ENCODE data around the gene LHFPL3. TPM values are rescaled to one million over a fixed set of nuclear protein-coding genes. Genes with fewer than 3 reads are reported as not detected.

LHFPL3 gene
- total and polyA plus RNA-seq, 2 of the 13 experiments (the other 11 are each of a cell fraction or from before 2014, with no cell fraction given) = not detected

- Histone ChIP-seq H3K4me3 (replicated peaks in 1 of 3; ENCODE audit: insufficient read depth in 1 of 3, low read depth in 2 of 3, low read length in 3 of 3) (no peak overlapping the region), H3K79me2 (ENCODE audit: insufficient read depth, low read length) (no peaks in the 10 kb centered on the region), H3K9ac (ENCODE audit: insufficient read depth, low read depth, low read length) (no peak overlapping the region), H2AFZ (ENCODE audit: low read length) (no peak overlapping the region), H3K4me1 (ENCODE audit: insufficient read depth, low read length) (no peaks in the 10 kb centered on the region), H3K27me3 (ENCODE audit: control insufficient read depth in 1 of 2, insufficient read depth in 2 of 2, low read length in 2 of 2) (no peaks in the 10 kb centered on the region), H4K20me1 (ENCODE audit: insufficient read depth, low read length) (no peaks in the 10 kb centered on the region), H3K27ac (ENCODE audit: extremely low read length, insufficient read depth, low read length) (no peak overlapping the region), H3K4me2 (ENCODE audit: low read depth, low read length) (no peak overlapping the region), H3K36me3 (replicated peaks in 1 of 2; ENCODE audit: control insufficient read depth in 1 of 2, insufficient read depth in 2 of 2, low read length in 2 of 2) (no peaks in the 10 kb centered on the region), H3K9me3 (ENCODE audit: low read length) (no peaks in the 10 kb centered on the region)
- no peak for ATAC-seq
- TF ChIP-seq ZBTB39 (CRISPR knock-in tag; IDR thresholded peaks at IDR 0.05) (no peak), SUZ12 (IDR thresholded peaks at IDR 0.05; ENCODE audit: low read depth, low read length) (no peak), GLI4 (CRISPR knock-in tag; IDR thresholded peaks at IDR 0.05; ENCODE audit: borderline replicate concordance) (no peak), ARNT (IDR thresholded peaks at IDR 0.05) (no peak), KDM5B (CRISPR knock-in tag; IDR thresholded peaks at IDR 0.05; ENCODE audit: borderline replicate concordance) (no peak), NFE2L2 (IDR thresholded peaks at IDR 0.05; ENCODE audit: low read length) (no peak), THRA (CRISPR knock-in tag; IDR thresholded peaks at IDR 0.05; ENCODE audit: borderline replicate concordance) (no peak), SRSF4 (IDR thresholded peaks at IDR 0.05; ENCODE audit: low read depth, low read length, poor library complexity, severe bottlenecking) (no peak), SMARCC2 (IDR thresholded peaks at IDR 0.05) (no peak), ATRX (CRISPR knock-in tag; IDR thresholded peaks at IDR 0.05; ENCODE audit: borderline replicate concordance) (no peak), ZNF800 (CRISPR knock-in tag; IDR thresholded peaks at IDR 0.05) (no peak), GFI1 (CRISPR knock-in tag; IDR thresholded peaks at IDR 0.05; ENCODE audit: borderline replicate concordance) (no peak), SP4 (CRISPR knock-in tag; IDR thresholded peaks at IDR 0.05) (no peak), ZNF232 (CRISPR knock-in tag; IDR thresholded peaks at IDR 0.05; ENCODE audit: borderline replicate concordance) (no peak), POLR2AphosphoS2 (IDR thresholded peaks at IDR 0.05; ENCODE audit: low read depth, low read length) (no peak), SOX6 (IDR thresholded peaks at IDR 0.05) (no peak), SOX6 (CRISPR knock-in tag; IDR thresholded peaks at IDR 0.05) (no peak), ZNF331 (CRISPR knock-in tag; IDR thresholded peaks at IDR 0.05) (no peak), ZFP1 (CRISPR knock-in tag; IDR thresholded peaks at IDR 0.05) (no peak)
- no peak for FAIRE-seq
- in situ Hi-C loops (cut with HindIII; ENCODE audit: extremely low pct_ligation_motif_present, low pct_unique_long_range_greater_than_20kb) = no loop called here
- DNase-seq (ENCODE audit: low spot score) = no peak
- ChIA-PET CTCF (ENCODE audit: low intra/inter-chr PET ratio, low total read pairs) (no interaction called here), POLR2A (no interaction called here)
- no TSS peak for BruUV-seq (replicated peaks)
- intact Hi-C loops (cut with micrococcal nuclease; ENCODE audit: unreplicated experiment) = no loop called here
Measured at GRCh38 chr7:104891949-104892348, 563.5 kb downstream of the LHFPL3 start.
